Activated T-cell treated with anti-CD3 and anti-CD28 coated beads, Interleukin-2, amount 50 U/mL, for 4 hours (primary cell): ENCODE data around the gene SETD3. TPM values are rescaled to one million over a fixed set of nuclear protein-coding genes. Genes with fewer than 3 reads are reported as not detected.

ENCODE experiments used
- ATAC-seq, 2 donors: fragments of 200-7000 bp; cut with Tn5 transposase; one replicate each; pipeline ENCODE4 v1.10.0; 2021
- DNase-seq: peaks from one replicate; pipeline ENCODE4 v3.0.0-alpha.2; 2020
- H3K27me3 Mint-ChIP-seq: one replicate; pipeline ENCODE4 v1.8.0; 2021; ENCODE audit warnings: low read depth, mixed read lengths
- H3K36me3 Mint-ChIP-seq: one replicate; pipeline ENCODE4 v1.8.0; 2022; ENCODE audit warnings: mixed read lengths; ENCODE audit not compliant: insufficient read depth
- H3K4me1 Mint-ChIP-seq: one replicate; pipeline ENCODE4 v1.8.0; 2021; ENCODE audit warnings: low read depth, mixed read lengths
- H3K4me3 Mint-ChIP-seq: one replicate; pipeline ENCODE4 v1.8.0; 2021; ENCODE audit warnings: mild to moderate bottlenecking, moderate library complexity, mixed read lengths
- H3K9me3 Mint-ChIP-seq: one replicate; pipeline ENCODE4 v1.8.0; 2021; ENCODE audit warnings: mixed read lengths
- total RNA-seq, 3 donors: library from RNA; stranded (reverse); gene quantifications; one replicate each; pipeline ENCODE4 v1.2.1, GENCODE V29; 2021

Gene SETD3
- total RNA-seq, 3 donors from 2014 or later = 51.8 to 58.1 (median 54.8) TPM

GRCh38 chr14:99401621-99402284 is 78.9 kb downstream of the SETD3 start:
- Mint-ChIP-seq H3K36me3 (peaks cover 48% of the 10 kb centered on the region), H3K9me3 (no peaks in the 10 kb centered on the region), H3K27me3 (no peaks in the 10 kb centered on the region), H3K4me3 (no peak overlapping the region), H3K4me1 (peaks cover 5% of the 10 kb centered on the region)
- ATAC-seq (no peak), DNase-seq (no peak)

DNA sequence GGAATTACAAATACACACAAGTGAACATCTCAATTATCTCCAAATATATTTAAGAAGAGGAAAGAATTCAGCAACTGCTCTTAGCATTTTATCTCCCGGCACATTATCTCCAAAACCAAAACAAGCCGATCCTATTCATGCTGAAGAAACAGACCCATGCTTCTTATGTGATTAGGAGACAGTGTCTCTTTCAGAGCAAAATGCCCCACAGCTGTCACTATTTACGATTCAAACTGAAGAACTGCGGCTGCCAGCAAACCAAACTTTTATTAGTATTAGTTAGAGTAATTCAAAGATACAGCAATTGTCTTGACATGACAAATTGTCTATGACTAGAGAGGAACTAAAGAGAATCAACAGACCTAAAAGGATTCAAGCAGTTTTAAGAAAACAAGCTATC is 79.4 kb downstream of the SETD3 start:
- peaks cover 44% of the 10 kb centered on the region for H3K36me3 Mint-ChIP-seq
- H3K4me1 Mint-ChIP-seq = peaks cover 9% of the 10 kb centered on the region
- no peak overlapping the region for H3K4me3 Mint-ChIP-seq
- DNase-seq = no peak
- no peak for ATAC-seq
- H3K9me3 Mint-ChIP-seq = no peaks in the 10 kb centered on the region
- no peaks in the 10 kb centered on the region for H3K27me3 Mint-ChIP-seq

DNA sequence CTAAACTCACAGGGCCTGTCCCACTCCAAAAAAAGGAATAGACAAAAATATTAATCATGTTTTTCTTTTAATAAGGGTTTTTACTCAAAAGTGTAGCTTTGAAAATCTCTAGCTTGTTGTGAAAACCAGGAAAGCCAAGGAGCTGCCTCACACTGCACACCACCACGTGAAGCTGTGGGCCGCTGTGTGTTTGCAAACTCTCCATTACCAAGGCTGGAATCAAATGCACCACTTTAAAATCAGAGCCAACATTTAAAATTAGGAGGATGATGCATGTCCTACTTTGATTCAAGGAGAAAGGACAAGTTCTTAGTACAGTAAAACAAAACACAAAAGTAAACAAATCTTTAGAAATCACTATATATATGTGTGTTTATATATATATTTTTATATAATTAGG is 83.0 kb downstream of the SETD3 start:
- H3K4me1 Mint-ChIP-seq = peaks cover 12% of the 10 kb centered on the region
- H3K36me3 Mint-ChIP-seq = peaks cover 22% of the 10 kb centered on the region
- no peaks in the 10 kb centered on the region for H3K27me3 Mint-ChIP-seq
- DNase-seq = no peak
- H3K4me3 Mint-ChIP-seq = no peak overlapping the region
- no peak for ATAC-seq
- H3K9me3 Mint-ChIP-seq = no peaks in the 10 kb centered on the region

DNA sequence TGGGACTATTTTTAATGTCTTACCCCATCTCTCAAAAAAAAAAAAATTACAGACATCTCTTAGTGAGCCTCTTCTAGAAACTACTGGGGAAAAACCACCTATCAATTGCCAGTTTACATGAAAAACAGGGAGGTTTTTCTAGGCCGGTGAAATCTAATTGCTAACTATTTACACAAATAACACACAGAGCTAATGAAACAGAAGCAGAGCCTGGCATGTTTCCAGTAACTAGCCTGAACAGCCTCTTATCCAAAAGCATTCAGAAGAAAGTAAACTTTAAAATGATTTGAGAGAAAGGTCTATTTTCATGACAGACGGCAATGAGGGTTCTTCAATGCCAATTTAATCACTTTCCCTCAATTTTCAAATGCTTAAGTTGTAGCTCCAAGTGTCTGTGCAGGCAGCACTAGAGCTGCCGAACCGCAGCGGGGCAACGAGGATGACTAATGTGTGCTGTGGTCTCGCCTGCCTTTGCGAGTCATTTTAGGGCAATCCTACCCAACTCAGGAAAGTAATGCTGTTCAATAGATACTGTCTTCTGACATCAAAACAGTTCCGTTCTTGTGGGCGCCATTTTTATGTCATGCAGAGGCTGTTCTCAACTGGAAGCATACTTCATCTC is 84.6 kb downstream of the SETD3 start:
- ATAC-seq (peak; percentile 82 to 97), DNase-seq (peak; percentile 24)
- H3K9me3 Mint-ChIP-seq = no peaks in the 10 kb centered on the region
- peaks cover 22% of the 10 kb centered on the region for H3K36me3 Mint-ChIP-seq
- no peaks in the 10 kb centered on the region for H3K27me3 Mint-ChIP-seq
- no peak overlapping the region for H3K4me3 Mint-ChIP-seq
- peaks cover 9% of the 10 kb centered on the region for H3K4me1 Mint-ChIP-seq

GRCh38 chr14:99394602-99395156 is 86.0 kb downstream of the SETD3 start:
- no peak for ATAC-seq
- no peaks in the 10 kb centered on the region for H3K9me3 Mint-ChIP-seq

GRCh38 chr14:99393059-99393655 is 87.5 kb downstream of the SETD3 start:
- Mint-ChIP-seq H3K4me1 (peaks cover 12% of the 10 kb centered on the region), H3K9me3 (no peaks in the 10 kb centered on the region), H3K36me3 (peaks cover 8% of the 10 kb centered on the region), H3K27me3 (no peaks in the 10 kb centered on the region), H3K4me3 (no peak overlapping the region)
- ATAC-seq = peak in 1 of 2 donors; percentile 41
- peak; percentile 14 for DNase-seq

More at GRCh38 chr14:99394602-99395156, 86.0 kb downstream of the SETD3 start:
- no peak overlapping the region for H3K4me3 Mint-ChIP-seq
- no peak for DNase-seq
- H3K4me1 Mint-ChIP-seq = peaks cover 9% of the 10 kb centered on the region
- H3K27me3 Mint-ChIP-seq = no peaks in the 10 kb centered on the region
- peaks cover 19% of the 10 kb centered on the region for H3K36me3 Mint-ChIP-seq

DNA sequence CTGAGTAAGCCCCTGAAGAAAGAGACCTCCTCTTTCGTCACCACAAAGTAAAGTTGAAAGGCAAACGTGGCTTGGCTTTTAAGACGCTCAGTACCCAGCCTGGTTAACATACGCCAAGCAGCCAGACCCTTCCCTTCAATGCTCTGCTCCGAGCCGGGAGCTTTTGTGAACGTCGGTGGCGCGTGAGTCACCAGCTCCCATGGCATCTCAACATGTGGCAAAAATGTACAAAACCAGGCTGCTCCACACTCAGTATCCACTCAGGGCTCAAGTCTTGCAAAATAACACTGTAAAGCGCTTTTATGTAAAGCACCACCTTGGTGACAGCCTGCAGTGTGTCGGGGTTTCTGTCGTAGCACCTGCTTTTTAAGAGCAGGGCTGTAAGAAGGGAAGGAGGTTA is 89.0 kb downstream of the SETD3 start:
- Mint-ChIP-seq H3K9me3 (no peaks in the 10 kb centered on the region), H3K36me3 (no peaks in the 10 kb centered on the region), H3K4me3 (no peak overlapping the region), H3K27me3 (peaks cover 3% of the 10 kb centered on the region), H3K4me1 (peaks cover 23% of the 10 kb centered on the region)
- ATAC-seq = no peak
- DNase-seq = no peak

DNA sequence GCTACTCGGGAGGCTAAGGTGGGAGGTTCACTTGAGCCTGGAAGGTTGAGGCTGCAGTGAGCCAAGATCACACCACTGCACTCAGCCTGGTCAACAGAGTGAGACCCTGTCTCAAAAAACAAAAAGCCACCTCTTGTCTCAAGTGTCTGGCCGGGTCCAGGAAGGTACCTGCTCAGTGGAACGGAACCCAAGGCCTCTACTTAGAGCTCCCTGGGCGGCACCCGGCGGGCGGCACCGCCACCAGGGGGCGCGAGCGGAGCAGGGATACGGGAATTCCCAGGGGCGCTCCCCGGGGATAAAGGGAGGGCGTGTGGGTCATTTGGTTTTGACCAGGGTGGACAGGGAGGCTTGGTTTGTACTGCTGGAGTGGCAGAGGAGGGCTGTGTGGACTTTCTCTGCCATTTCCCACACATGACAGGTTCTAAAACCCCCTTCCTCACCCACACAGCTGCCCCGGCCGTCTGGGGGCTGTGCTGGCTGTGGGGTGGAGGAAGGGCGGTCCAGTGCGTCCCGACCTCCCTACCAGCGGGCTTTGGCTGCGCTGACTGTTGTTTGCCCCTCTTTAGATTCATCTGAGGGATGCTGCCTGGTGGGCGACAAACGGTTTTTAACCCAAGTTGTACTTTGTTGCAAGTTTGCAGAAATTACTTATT is 91.4 kb downstream of the SETD3 start:
- no peaks in the 10 kb centered on the region for H3K9me3 Mint-ChIP-seq
- peaks cover 14% of the 10 kb centered on the region for H3K4me1 Mint-ChIP-seq
- peak; percentile 36 for DNase-seq
- H3K4me3 Mint-ChIP-seq = no peak overlapping the region
- H3K27me3 Mint-ChIP-seq = peaks cover 19% of the 10 kb centered on the region
- ATAC-seq = peak in 1 of 2 donors; percentile 66
- no peaks in the 10 kb centered on the region for H3K36me3 Mint-ChIP-seq

- Mint-ChIP-seq H3K4me3 (no peak overlapping the region), H3K36me3 (no peaks in the 10 kb centered on the region), H3K9me3 (no peaks in the 10 kb centered on the region), H3K4me1 (peaks cover 14% of the 10 kb centered on the region), H3K27me3 (peaks cover 26% of the 10 kb centered on the region)
- no peak for DNase-seq
- no peak for ATAC-seq
Observed at GRCh38 chr14:99388286-99388685, 92.4 kb downstream of the SETD3 start.

DNA sequence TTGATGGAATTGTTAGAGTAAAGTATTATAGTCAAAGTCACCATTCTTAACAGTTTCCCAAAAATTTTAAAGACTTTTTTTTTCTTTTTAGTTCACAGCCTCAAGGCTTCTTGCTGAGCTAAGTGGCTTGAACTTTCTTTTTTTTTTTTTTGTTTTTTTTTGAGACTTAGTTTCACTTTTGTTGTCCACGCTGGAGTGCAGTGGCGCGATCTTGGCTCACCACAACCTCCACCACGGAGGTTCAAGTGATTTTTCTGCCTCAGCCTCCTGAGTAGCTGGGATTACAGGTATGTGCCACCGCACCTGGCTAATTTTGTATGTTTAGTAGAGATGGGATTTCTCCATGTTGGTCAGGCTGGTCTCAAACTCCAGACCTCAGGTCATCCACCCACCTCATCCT is 92.8 kb downstream of the SETD3 start:
- ATAC-seq = no peak
- Mint-ChIP-seq H3K4me1 (peaks cover 14% of the 10 kb centered on the region), H3K4me3 (no peak overlapping the region), H3K36me3 (no peaks in the 10 kb centered on the region), H3K27me3 (peaks cover 30% of the 10 kb centered on the region), H3K9me3 (no peaks in the 10 kb centered on the region)
- no peak for DNase-seq

DNA sequence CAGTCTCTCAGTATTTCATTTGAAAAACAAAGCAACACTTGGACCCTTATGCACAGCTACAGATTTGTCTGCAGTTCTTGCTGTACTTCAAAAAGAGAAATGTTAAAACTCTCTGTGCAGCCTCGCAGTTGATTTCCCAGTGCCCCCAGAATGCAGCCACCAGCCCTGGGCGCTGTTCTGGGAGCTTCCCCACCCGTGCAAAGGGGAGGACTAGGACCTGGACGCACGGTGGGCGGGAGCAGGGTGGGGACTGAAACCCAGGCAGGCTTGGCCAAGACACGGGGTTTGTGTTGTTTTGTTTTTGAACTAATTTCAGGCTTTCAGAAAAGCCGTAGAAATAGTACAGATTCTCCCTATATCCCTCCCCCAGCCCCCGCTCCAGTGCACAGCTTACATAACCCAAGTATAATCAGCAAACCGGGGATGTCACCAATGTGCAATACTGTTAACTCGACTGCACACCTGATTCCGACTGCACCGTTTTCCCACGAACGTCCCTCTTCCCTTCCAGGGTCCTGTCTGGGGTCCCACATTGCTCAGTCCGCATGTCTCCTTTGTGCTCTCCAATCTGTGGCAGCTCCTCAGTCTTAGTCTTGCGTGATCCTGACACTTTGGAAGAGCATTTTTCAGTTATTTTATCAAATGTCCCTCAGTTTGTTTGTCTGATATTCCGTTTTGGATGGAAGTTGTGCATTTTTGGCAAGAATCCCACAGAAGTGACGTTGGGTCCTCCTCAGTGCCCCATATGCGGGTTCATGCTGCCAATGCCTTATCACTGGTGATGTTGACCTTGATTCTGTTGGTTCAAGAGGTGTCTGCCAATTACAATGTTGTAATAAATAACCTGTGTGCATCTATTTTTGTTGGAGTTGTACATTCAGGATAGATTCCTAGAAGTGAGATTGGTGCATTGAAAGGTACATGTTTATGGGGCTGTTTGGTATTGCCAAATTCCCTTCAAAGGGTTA is 95.9 kb downstream of the SETD3 start:
- H3K36me3 Mint-ChIP-seq = no peaks in the 10 kb centered on the region
- DNase-seq = no peak
- peaks cover 50% of the 10 kb centered on the region for H3K27me3 Mint-ChIP-seq
- H3K9me3 Mint-ChIP-seq = no peaks in the 10 kb centered on the region
- H3K4me3 Mint-ChIP-seq = no peak overlapping the region
- peaks cover 14% of the 10 kb centered on the region for H3K4me1 Mint-ChIP-seq
- ATAC-seq = no peak

DNA sequence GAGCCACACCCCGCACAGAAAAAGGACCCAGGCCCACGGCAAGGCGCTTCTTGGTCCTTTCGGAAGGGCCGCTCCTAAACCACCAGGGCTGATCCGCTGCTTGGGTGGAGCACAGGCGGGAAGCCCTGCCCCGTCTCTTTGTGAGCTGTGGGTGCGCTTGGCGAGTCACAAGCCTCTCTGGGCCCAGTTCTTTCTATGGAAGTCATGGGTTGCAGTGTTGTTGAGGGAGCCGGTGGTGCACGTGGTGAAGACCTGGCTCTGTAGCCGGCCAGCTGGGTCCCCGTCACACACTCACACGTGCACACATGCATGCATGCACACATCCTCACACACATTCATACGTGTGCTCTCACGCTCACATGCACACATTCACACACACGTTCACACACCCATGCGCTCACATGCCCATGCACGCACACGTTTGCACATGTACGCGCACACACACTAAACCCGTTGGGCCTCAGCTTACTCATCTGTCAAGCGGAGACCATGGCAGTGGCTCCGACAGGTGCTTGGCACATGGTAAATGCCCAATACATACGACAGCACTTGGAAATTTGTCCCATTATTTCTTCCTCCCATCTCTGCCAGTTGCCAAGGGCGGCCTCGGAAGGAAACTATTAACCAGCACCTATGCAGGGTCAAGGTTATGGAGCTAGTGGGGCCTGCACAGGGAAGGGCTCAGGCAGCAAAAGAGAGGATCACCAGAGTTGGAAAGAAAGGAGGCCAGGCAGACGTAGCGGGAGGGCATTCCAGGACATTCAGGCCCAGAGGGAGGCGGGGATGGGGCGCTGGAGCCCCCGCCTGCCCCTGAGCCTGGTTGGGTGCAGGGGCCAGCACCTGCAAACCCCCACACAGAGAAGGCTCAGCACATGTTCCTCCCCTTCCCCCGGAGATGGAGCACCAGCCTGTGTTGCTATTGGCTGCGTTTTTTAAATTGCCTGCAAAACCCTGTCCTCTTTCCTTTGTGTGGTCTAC is 96.9 kb downstream of the SETD3 start:
- Mint-ChIP-seq H3K9me3 (no peaks in the 10 kb centered on the region), H3K27me3 (peaks cover 50% of the 10 kb centered on the region)

More for the DNA sequence above, 96.9 kb downstream of the SETD3 start:
- DNase-seq (no peak), ATAC-seq (no peak)
- Mint-ChIP-seq H3K36me3 (no peaks in the 10 kb centered on the region), H3K4me1 (peaks cover 14% of the 10 kb centered on the region), H3K4me3 (no peak overlapping the region)
